GM23338 (cell line): ENCODE results near the gene MTF1. TPM values are rescaled to one million over a fixed set of nuclear protein-coding genes. Genes with fewer than 3 reads are reported as not detected.

ENCODE experiments used
- ATAC-seq: fragments of 200-7000 bp; cut with Tn5 transposase; 3 replicates; pipeline ENCODE4 v1.9.1; 2020
- DNase-seq: peaks from one replicate; pipeline ENCODE4 v3.0.0-alpha.2; 2015; ENCODE audit warnings: low spot score
- H2AFZ ChIP-seq: fragments of 200-600 bp; sonication (generic); 2 replicates; pipeline ENCODE4 v1.8.0; 2016; ENCODE audit warnings: antibody characterized with exemption, mild to moderate bottlenecking, moderate library complexity
- H3F3A ChIP-seq: fragments of 200-600 bp; sonication (generic); replicated peaks from 2 replicates; pipeline ENCODE4 v1.8.0; 2017; ENCODE audit warnings: antibody characterized with exemption, mixed run types, low read depth
- H3K27ac ChIP-seq: fragments of 200-600 bp; sonication (generic); 2 replicates; pipeline ENCODE4 v1.6.1; 2016; ENCODE audit warnings: low read depth
- H3K27me3 ChIP-seq: fragments of 200-600 bp; sonication (generic); 2 replicates; pipeline ENCODE4 v1.8.0; 2016; ENCODE audit warnings: mild to moderate bottlenecking, mixed run types, moderate library complexity; ENCODE audit not compliant: insufficient read depth
- H3K36me3 ChIP-seq: fragments of 200-600 bp; sonication (generic); 2 replicates; pipeline ENCODE4 v1.8.0; 2016; ENCODE audit warnings: mild to moderate bottlenecking; ENCODE audit not compliant: insufficient read depth
- H3K4me1 ChIP-seq: fragments of 200-600 bp; sonication (generic); 2 replicates; pipeline ENCODE4 v1.8.0; 2016; ENCODE audit warnings: mild to moderate bottlenecking, moderate library complexity; ENCODE audit not compliant: insufficient read depth
- H3K4me2 ChIP-seq: fragments of 200-600 bp; sonication (generic); 2 replicates; pipeline ENCODE4 v1.7.1; 2017; ENCODE audit warnings: mixed run types
- H3K4me3 ChIP-seq: fragments of 200-600 bp; sonication (generic); 2 replicates; pipeline ENCODE4 v1.6.1; 2016; ENCODE audit warnings: mixed run types
- H3K79me2 ChIP-seq: fragments of 200-600 bp; sonication (generic); replicated peaks from 2 replicates; pipeline ENCODE4 v1.8.0; 2017; ENCODE audit warnings: mild to moderate bottlenecking; ENCODE audit not compliant: insufficient read depth
- H3K9me2 ChIP-seq: fragments of 200-600 bp; sonication (generic); 2 replicates; pipeline ENCODE4 v1.8.0; 2017; ENCODE audit not compliant: insufficient read depth
- H4K20me1 ChIP-seq: fragments of 200-600 bp; sonication (generic); replicated peaks from 2 replicates; pipeline ENCODE4 v1.8.0; 2017; ENCODE audit warnings: mild to moderate bottlenecking; ENCODE audit not compliant: insufficient read depth
- H3K27ac Mint-ChIP-seq: 2 replicates; pipeline ENCODE4 v1.8.0; 2020; ENCODE audit warnings: inconsistent platforms, mild to moderate bottlenecking, moderate library complexity, mixed read lengths
- H3K27me3 Mint-ChIP-seq: 3 replicates; pipeline ENCODE4 v1.8.0; 2022; ENCODE audit warnings: low read depth, mild to moderate bottlenecking, moderate library complexity, mixed read lengths, inconsistent platforms; ENCODE audit not compliant: insufficient read depth, poor library complexity
- H3K36me3 Mint-ChIP-seq: 3 replicates; pipeline ENCODE4 v1.8.0; 2021; ENCODE audit warnings: low read depth, mild to moderate bottlenecking, inconsistent platforms, moderate library complexity, mixed read lengths
- H3K4me1 Mint-ChIP-seq: 3 replicates; pipeline ENCODE4 v1.8.0; 2020; ENCODE audit warnings: mild to moderate bottlenecking, inconsistent platforms, mixed read lengths
- H3K4me3 Mint-ChIP-seq: 3 replicates; pipeline ENCODE4 v1.8.0; 2021; ENCODE audit warnings: moderate library complexity, mild to moderate bottlenecking, inconsistent platforms, mixed read lengths
- H3K9me3 Mint-ChIP-seq: 3 replicates; pipeline ENCODE4 v1.8.0; 2020; ENCODE audit warnings: moderate library complexity, mild to moderate bottlenecking, inconsistent platforms, mixed read lengths
- CREB1 ChIP-seq: fragments of 250-450 bp; sonication (Bioruptor Pico); IDR thresholded peaks from 2 replicates; pipeline ENCODE4 v1.5.0; 2020; ENCODE audit warnings: low read depth, mild to moderate bottlenecking, moderate library complexity
- CTCF ChIP-seq, 2 experiments: fragments of 200-600 bp in 1 of 2; sonication (generic) in 1 of 2; conservative IDR thresholded peaks; 2 replicates each; pipeline versions ENCODE4 v1.5.1 to v1.6.1; 2016 to 2017; ENCODE audit warnings: antibody characterized with exemption in 2 of 2, low read depth in 2 of 2, mild to moderate bottlenecking in 2 of 2, moderate library complexity in 1 of 2
- JUNB ChIP-seq: IDR thresholded peaks from one replicate; pipeline ENCODE4 v1.6.1; 2016; ENCODE audit warnings: antibody characterized with exemption; ENCODE audit not compliant: unreplicated experiment
- NANOG ChIP-seq: IDR thresholded peaks from 2 replicates; pipeline ENCODE4 v1.6.1; 2016; ENCODE audit warnings: antibody characterized with exemption, borderline replicate concordance
- POLR2AphosphoS5 ChIP-seq: IDR thresholded peaks from 2 replicates; pipeline ENCODE4 v1.6.1; 2016; ENCODE audit warnings: antibody characterized with exemption, low read depth
- STAT1 ChIP-seq: IDR thresholded peaks from one replicate; pipeline ENCODE4 v1.6.1; 2016; ENCODE audit warnings: antibody characterized with exemption; ENCODE audit not compliant: unreplicated experiment
- ZNF114 ChIP-seq: fragments of 250-450 bp; sonication (Bioruptor Pico); IDR thresholded peaks from 2 replicates; pipeline ENCODE4 v1.5.0; 2020; ENCODE audit warnings: mild to moderate bottlenecking, moderate library complexity
- ZNF331 ChIP-seq: fragments of 250-450 bp; sonication (Bioruptor Pico); IDR thresholded peaks from 2 replicates; pipeline ENCODE4 v1.5.0; 2020; ENCODE audit warnings: low read depth, mild to moderate bottlenecking, moderate library complexity
- ZNF462 ChIP-seq: fragments of 250-450 bp; sonication (Bioruptor Pico); IDR thresholded peaks from 2 replicates; pipeline ENCODE4 v1.5.0; 2020; ENCODE audit warnings: mild to moderate bottlenecking, moderate library complexity
- polyA plus RNA-seq: library from polyadenylated mRNA; unstranded; fragments of >200 nt; fragmentation: Nextera tagmentation; extraction: Ambion mirVana; gene quantifications from 2 replicates; pipeline ENCODE4 v1.2.1, GENCODE V29; 2016
- total RNA-seq: library from RNA; depleted of rRNA; stranded (reverse); fragments of >200 nt; shearing (Covaris generic); gene quantifications from 2 replicates; pipeline ENCODE4 v1.2.3, GENCODE V29; 2014

The MTF1 gene
- total and polyA plus RNA-seq, 2 experiments from 2014 or later = 4.5 to 5.6 TPM

GRCh38 chr1:37868466-37868865 is 9.1 kb upstream of the MTF1 start (continued):
- no peak for TF ChIP-seq CREB1 (CRISPR knock-in tag)

- Mint-ChIP-seq H3K4me1 (no peaks in the 10 kb centered on the region), H3K4me3 (no peak overlapping the region), H3K9me3 (no peaks in the 10 kb centered on the region), H3K27me3 (peaks cover 1% of the 10 kb centered on the region), H3K27ac (no peak overlapping the region; the same call in 1 of the 2 replicates), H3K36me3 (peaks cover 46% of the 10 kb centered on the region)
- peak; percentile 57 for DNase-seq
- Histone ChIP-seq H3K4me1 (no peaks in the 10 kb centered on the region), H3K4me2 (no peak overlapping the region), H2AFZ (no peak overlapping the region), H3F3A (no peaks in the 10 kb centered on the region), H3K36me3 (no peaks in the 10 kb centered on the region; the same call in 1 of the 2 replicates), H3K27me3 (no peaks in the 10 kb centered on the region), H3K79me2 (no peaks in the 10 kb centered on the region), H4K20me1 (no peaks in the 10 kb centered on the region), H3K9me2 (no peaks in the 10 kb centered on the region), H3K4me3 (no peak overlapping the region), H3K27ac (no peak overlapping the region)
- peak; percentile 84 for ATAC-seq
- TF ChIP-seq CTCF (conservative IDR thresholded peaks at IDR 0.05; ENCODE audit: low read depth in 2 of 2) (0 out of 4 replicates have a peak, but pooled peaks of 1 of the 2 experiments have one; percentile 7), ZNF331 (CRISPR knock-in tag) (no peak), STAT1 (no peak), ZNF114 (CRISPR knock-in tag) (no peak), CREB1 (CRISPR knock-in tag) (no peak)
Measured at GRCh38 chr1:37867784-37868183, 8.4 kb upstream of the MTF1 start.

GRCh38 chr1:37866491-37866890 is 7.1 kb upstream of the MTF1 start:
- Histone ChIP-seq H3K27me3 (no peaks in the 10 kb centered on the region), H3K36me3 (no peaks in the 10 kb centered on the region; the same call in 1 of the 2 replicates), H3K27ac (no peak overlapping the region), H3F3A (no peaks in the 10 kb centered on the region), H3K4me1 (no peaks in the 10 kb centered on the region), H2AFZ (no peak overlapping the region), H3K4me2 (no peak overlapping the region), H4K20me1 (no peaks in the 10 kb centered on the region), H3K4me3 (no peak overlapping the region), H3K9me2 (no peaks in the 10 kb centered on the region), H3K79me2 (no peaks in the 10 kb centered on the region)
- DNase-seq = no peak
- peaks cover 1% of the 10 kb centered on the region for H3K27me3 Mint-ChIP-seq
- no peak overlapping the region for H3K27ac Mint-ChIP-seq
- ATAC-seq = no peak
- H3K36me3 Mint-ChIP-seq = peaks cover 45% of the 10 kb centered on the region
- H3K4me1 Mint-ChIP-seq = no peaks in the 10 kb centered on the region
- TF ChIP-seq ZNF114 (CRISPR knock-in tag) (no peak), JUNB (no peak), ZNF331 (CRISPR knock-in tag) (no peak), ZNF462 (no peak), NANOG (no peak), POLR2AphosphoS5 (no peak)
- H3K4me3 Mint-ChIP-seq = no peak overlapping the region
- no peaks in the 10 kb centered on the region for H3K9me3 Mint-ChIP-seq
